HepG2 (cell line): ENCODE results near the gene PKD1L1. TPM values are rescaled to one million over a fixed set of nuclear protein-coding genes. Genes with fewer than 3 reads are reported as not detected.

Source experiments
- ARHGAP35 ChIP-seq: sonication (generic); formaldehyde crosslinking; IDR thresholded peaks from 2 replicates; pipeline ENCODE4 v1.9.0; 2022; ENCODE audit warnings: mild to moderate bottlenecking, inconsistent platforms, moderate library complexity, missing genetic modification reagents, borderline replicate concordance
- FIP1L1 ChIP-seq: fragments of 200-400 bp; formaldehyde crosslinking; IDR thresholded peaks from 2 replicates; pipeline ENCODE4 v1.6.1; 2018; ENCODE audit warnings: low read depth, mild to moderate bottlenecking, low read length, moderate library complexity, borderline replicate concordance; ENCODE audit not compliant: insufficient read depth
- GTF2F1 ChIP-seq: fragments of 150-350 bp; IDR thresholded peaks from 2 replicates; pipeline ENCODE4 v1.6.1; 2014; ENCODE audit warnings: low read length
- HMG20B ChIP-seq: conservative IDR thresholded peaks from 2 replicates; pipeline ENCODE4 v1.6.1; 2016; ENCODE audit warnings: missing genetic modification reagents, missing compliant biosample characterization
- ISL2 ChIP-seq: sonication (generic); formaldehyde crosslinking; IDR thresholded peaks from 2 replicates; pipeline ENCODE4 v1.5.0; 2020; ENCODE audit warnings: missing genetic modification reagents
- KDM6A ChIP-seq: IDR thresholded peaks from 2 replicates; pipeline ENCODE4 v1.6.1; 2016; ENCODE audit warnings: low read depth
- KLF13 ChIP-seq: sonication (generic); formaldehyde crosslinking; IDR thresholded peaks from 2 replicates; pipeline ENCODE4 v1.4.0; 2020; ENCODE audit warnings: mild to moderate bottlenecking, missing genetic modification reagents
- LCORL ChIP-seq, 2 experiments: fragments of 450-650 bp in 1 of 2; sonication (generic) in 1 of 2; formaldehyde crosslinking in 1 of 2; IDR thresholded peaks; 2 replicates each; pipeline versions ENCODE4 v1.5.0 to v1.6.1; 2017 to 2020; ENCODE audit warnings: antibody characterized with exemption in 1 of 2, missing genetic modification reagents in 1 of 2
- MED13 ChIP-seq: sonication (generic); formaldehyde crosslinking; IDR thresholded peaks from 2 replicates; pipeline ENCODE4 v1.5.0; 2020; ENCODE audit warnings: missing genetic modification reagents
- MXD4 ChIP-seq: IDR thresholded peaks from 2 replicates; pipeline ENCODE4 v1.6.1; 2016; ENCODE audit warnings: mild to moderate bottlenecking, missing biosample characterization, missing genetic modification reagents
- NBN ChIP-seq: fragments of 450-650 bp; conservative IDR thresholded peaks from 2 replicates; pipeline ENCODE4 v1.6.1; 2017
- PRPF4 ChIP-seq: fragments of 200-400 bp; formaldehyde crosslinking; IDR thresholded peaks from 2 replicates; pipeline ENCODE4 v1.6.1; 2016; ENCODE audit warnings: low read length, low read depth; ENCODE audit not compliant: poor library complexity, severe bottlenecking
- REL ChIP-seq: sonication (generic); formaldehyde crosslinking; conservative IDR thresholded peaks from 2 replicates; pipeline ENCODE4 v1.8.0; 2022; ENCODE audit warnings: mild to moderate bottlenecking, missing genetic modification reagents, moderate library complexity
- RNF2 ChIP-seq: fragments of 450-650 bp; conservative IDR thresholded peaks from 2 replicates; pipeline ENCODE4 v1.6.1; 2016; ENCODE audit warnings: low read depth
- SIN3B ChIP-seq: fragments of 150-350 bp; IDR thresholded peaks from 2 replicates; pipeline ENCODE4 v1.6.1; 2014; ENCODE audit warnings: low read length
- TOE1 ChIP-seq: sonication (generic); formaldehyde crosslinking; IDR thresholded peaks from 2 replicates; pipeline ENCODE4 v1.4.0; 2020; ENCODE audit warnings: mild to moderate bottlenecking, missing genetic modification reagents
- TRIM22 ChIP-seq: fragments of 450-650 bp; IDR thresholded peaks from 2 replicates; pipeline ENCODE4 v1.6.1; 2017
- ZBTB26 ChIP-seq: IDR thresholded peaks from 2 replicates; pipeline ENCODE4 v1.6.1; 2016; ENCODE audit warnings: missing compliant biosample characterization, missing genetic modification reagents, borderline replicate concordance
- ZMYM4 ChIP-seq: sonication (generic); formaldehyde crosslinking; IDR thresholded peaks from 2 replicates; pipeline ENCODE4 v1.8.1; 2023; ENCODE audit warnings: mild to moderate bottlenecking, missing genetic modification reagents
- ZNF10 ChIP-seq: sonication (generic); formaldehyde crosslinking; IDR thresholded peaks from 2 replicates; pipeline ENCODE4 v1.4.0; 2020; ENCODE audit warnings: mild to moderate bottlenecking, low read depth, missing genetic modification reagents, borderline replicate concordance
- ZNF281 ChIP-seq: sonication (generic); formaldehyde crosslinking; IDR thresholded peaks from 2 replicates; pipeline ENCODE4 v1.4.0; 2020; ENCODE audit warnings: missing genetic modification reagents, borderline replicate concordance
- ZNF562 ChIP-seq: sonication (generic); formaldehyde crosslinking; IDR thresholded peaks from 2 replicates; pipeline ENCODE4 v1.8.0; 2022; ENCODE audit warnings: missing genetic modification reagents, borderline replicate concordance
- ZNF678 ChIP-seq: sonication (generic); formaldehyde crosslinking; IDR thresholded peaks from 2 replicates; pipeline ENCODE4 v1.4.0; 2020; ENCODE audit warnings: mild to moderate bottlenecking, missing genetic modification reagents
- ZNF710 ChIP-seq: sonication (generic); formaldehyde crosslinking; IDR thresholded peaks from 2 replicates; pipeline ENCODE4 v1.5.0; 2020; ENCODE audit warnings: mild to moderate bottlenecking, missing genetic modification reagents, borderline replicate concordance
- polyA plus RNA-seq, 8 experiments: library from polyadenylated mRNA; depleted of rRNA in 3 of 8; stranded (reverse) in 7 of 8; unstranded in 1 of 8; fragments of >200 nt; fragmentation: Illumina TruSeq in 4 of 8; extraction: Trizol in 4 of 8; gene quantifications; 2 replicates each; pipeline versions ENCODE4 v1.2.1 to v1.2.3, GENCODE V29; 2011 to 2016; ENCODE audit warnings: low read depth in 4 of 8, missing spikeins in 1 of 8, mixed read lengths in 1 of 8; ENCODE audit not compliant: insufficient read depth in 1 of 8
- total RNA-seq, 5 experiments: library from RNA; depleted of rRNA; stranded (reverse); fragments of >200 nt; fragmentation: Illumina TruSeq; extraction: Trizol; gene quantifications; 2 replicates each; pipeline ENCODE4 v1.2.3, GENCODE V29; 2016; ENCODE audit warnings: low read depth in 1 of 5

Gene PKD1L1
- total and polyA plus RNA-seq, 2 of the 13 experiments (the other 11 are each of a cell fraction or from before 2014, with no cell fraction given): 0.01 TPM; not detected in 1

GRCh38 chr7:47734287-47734948 lies 213.8 kb downstream of the PKD1L1 start (continued):
- TF ChIP-seq ISL2 (CRISPR knock-in tag): peak; percentile 97
- TF ChIP-seq GTF2F1: peak; percentile 63; the same call in 1 of the 2 replicates
- peak; percentile 39; the same call in 1 of the 2 replicates for TF ChIP-seq MXD4 (CRISPR knock-in tag)
- TF ChIP-seq ZMYM4 (CRISPR knock-in tag): no peak; the same call in none of the 2 replicates
- TF ChIP-seq KLF13 (CRISPR knock-in tag): no peak
- peak; percentile 97 for TF ChIP-seq LCORL (IDR thresholded peaks at IDR 0.05)
- TF ChIP-seq LCORL (CRISPR knock-in tag; IDR thresholded peaks at IDR 0.05): peak; percentile 99
- no peak for TF ChIP-seq RNF2
- no peak for TF ChIP-seq ZNF562
- peak; percentile 97 for TF ChIP-seq MED13 (CRISPR knock-in tag)
- TF ChIP-seq SIN3B: no peak
- 0 out of 2 replicates have a peak, but pooled peaks have one; percentile 73 for TF ChIP-seq ARHGAP35
- peak; percentile 100 for TF ChIP-seq ZNF710 (CRISPR knock-in tag)
- TF ChIP-seq ZNF10 (CRISPR knock-in tag): no peak
- peak; percentile 96 for TF ChIP-seq ZBTB26 (CRISPR knock-in tag)
- TF ChIP-seq FIP1L1: no peak
- TF ChIP-seq HMG20B (CRISPR knock-in tag): peak; percentile 62; the same call in 1 of the 2 replicates
- TF ChIP-seq NBN: no peak
- TF ChIP-seq TOE1 (CRISPR knock-in tag): 0 out of 2 replicates have a peak, but pooled peaks have one; percentile 77
- TF ChIP-seq KDM6A (CRISPR knock-in tag): peak; percentile 84
- TF ChIP-seq ZNF678 (CRISPR knock-in tag): no peak
- TF ChIP-seq PRPF4: no peak
- TF ChIP-seq REL (CRISPR knock-in tag): no peak
- TF ChIP-seq TRIM22: no peak
- peak; percentile 65 for TF ChIP-seq ZNF281 (CRISPR knock-in tag)
